Measurements from ENCODE around the gene CHST15.
"Not testable (repeated sequence)": the region's sequence is repeated elsewhere in the genome, so short reads cannot be mapped to it uniquely, and the experiment has no call there.

Gene CHST15

DNA sequence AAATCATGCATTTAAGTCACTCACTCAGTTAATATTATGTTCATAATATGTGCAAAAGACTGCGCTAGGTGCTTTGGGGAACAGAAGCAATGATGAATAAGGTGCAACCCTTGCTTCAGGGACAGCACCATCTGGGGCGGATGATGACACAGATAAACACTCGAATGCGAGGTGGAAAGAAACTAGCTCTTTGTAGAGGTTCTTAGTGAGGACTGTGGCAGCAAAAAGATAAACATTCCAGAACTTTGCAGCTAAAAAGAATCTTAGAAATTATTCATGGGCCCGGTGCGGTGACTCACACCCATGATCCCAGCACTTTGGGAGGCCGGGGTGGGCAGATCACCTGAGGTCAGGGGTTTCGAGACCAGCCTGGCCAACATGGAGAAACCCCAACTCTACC is 29.8 kb upstream of the CHST15 start:
- no peak for DNase-seq

DNA sequence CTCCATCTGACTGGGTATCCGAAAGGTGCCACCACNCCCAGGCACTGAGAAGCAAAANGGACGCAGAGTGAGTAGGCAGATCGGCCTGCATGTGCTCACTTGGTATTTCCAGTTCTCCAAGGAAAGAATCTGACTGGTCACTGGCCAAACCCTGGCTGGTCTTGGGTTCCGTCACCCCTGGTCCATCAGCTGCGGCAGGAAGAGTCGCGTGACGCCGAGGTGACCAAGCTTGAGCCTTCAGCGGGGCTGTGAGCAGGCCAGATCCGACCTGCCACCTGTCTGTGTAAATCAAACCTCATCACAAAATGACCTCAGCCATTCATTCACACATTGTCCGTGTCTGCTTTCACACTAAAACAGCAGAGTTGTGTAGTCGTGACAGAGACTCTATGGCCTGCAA is 28.8 kb upstream of the CHST15 start:
- no peak for DNase-seq

DNA sequence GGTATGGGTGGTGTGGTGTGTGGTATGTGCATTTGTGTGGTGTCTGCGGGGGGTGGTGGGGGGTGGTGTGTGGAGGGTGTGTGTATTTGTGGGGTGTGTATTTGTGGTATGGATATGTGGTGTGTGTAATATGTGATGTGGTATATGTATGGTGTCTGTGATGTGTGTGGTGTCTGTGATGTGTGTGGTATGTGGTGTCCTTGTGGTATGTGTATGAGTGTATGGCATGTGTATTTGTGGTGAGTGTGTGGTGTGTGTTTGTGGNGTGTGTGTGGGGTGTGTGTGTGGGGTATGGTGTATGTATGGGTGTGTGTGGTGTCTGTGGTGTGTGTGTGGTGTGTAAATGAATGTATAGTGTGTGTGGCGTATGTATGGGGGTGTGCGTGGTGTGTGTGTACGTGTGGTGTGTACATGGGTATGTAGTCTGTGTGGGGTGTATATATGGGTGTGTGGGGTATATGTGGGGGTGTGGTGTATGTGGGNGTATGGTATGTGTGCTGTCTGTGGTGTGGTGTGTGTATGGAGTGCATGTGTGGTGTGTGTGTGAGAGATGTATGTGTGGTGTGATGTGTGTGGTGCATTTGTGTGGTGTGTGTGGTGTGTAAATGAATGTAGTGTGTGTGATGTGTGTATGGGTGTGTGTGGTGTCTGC is 27.1 kb upstream of the CHST15 start:
- DNase-seq: no peak

DNA sequence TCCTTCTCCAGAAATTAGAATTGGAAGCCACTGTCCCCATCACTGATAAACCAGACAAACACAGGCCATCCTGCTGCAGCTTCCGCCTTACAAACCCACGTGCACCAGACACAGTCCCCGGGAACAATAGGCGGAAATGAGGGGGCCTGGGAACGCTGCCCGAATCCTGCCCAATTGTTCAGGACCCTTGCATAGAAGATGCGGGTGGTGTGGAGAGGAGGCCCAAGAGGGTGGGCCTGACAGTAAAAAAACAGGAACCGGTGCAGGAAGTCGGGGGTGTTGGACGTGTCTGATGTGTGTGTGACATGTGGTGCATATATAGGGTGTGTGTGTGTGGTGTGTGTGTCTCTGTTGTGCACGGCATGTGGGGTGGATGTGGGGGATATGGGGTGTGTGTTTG is 26.5 kb upstream of the CHST15 start:
- DNase-seq: no peak

DNA sequence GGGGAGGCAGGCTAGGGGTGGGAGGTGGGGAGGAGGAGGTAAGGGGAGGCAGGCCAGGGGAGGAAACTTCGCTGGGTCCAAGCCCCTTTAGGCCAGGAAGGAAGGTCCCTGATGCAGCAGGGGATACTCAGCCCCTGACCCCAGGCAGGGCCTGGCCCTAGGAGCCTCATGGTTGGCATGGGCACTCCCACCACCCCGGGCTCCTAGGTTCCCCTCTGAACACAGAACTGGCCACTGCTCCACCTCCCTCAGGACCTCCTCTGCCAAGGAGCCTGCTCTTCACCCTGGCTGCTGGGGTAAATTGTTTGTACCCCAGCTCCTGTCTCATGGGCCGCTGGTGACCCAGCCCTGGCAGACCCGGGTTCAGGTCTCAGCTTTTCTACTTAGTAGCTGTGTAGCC is 25.8 kb upstream of the CHST15 start:
- DNase-seq: no peak

DNA sequence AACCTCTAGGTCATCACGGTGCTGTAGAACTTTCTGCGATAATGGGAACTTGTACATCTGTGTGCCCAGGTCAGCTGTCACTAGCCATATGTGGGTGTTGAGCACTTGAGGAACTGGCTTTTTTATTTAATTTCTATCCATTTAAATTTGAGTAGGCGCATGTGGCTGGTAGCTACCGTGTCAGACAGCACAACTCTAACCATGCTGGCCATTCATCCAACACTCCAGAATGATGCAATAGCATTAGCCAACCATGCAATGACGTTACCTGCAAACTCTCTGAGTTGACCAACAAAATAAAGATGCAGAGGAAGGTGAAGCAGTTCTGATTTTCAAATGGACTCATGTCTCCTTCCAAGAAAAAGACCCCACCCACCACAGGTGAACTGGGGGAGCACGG is 24.4 kb upstream of the CHST15 start:
- no peak for DNase-seq

DNA sequence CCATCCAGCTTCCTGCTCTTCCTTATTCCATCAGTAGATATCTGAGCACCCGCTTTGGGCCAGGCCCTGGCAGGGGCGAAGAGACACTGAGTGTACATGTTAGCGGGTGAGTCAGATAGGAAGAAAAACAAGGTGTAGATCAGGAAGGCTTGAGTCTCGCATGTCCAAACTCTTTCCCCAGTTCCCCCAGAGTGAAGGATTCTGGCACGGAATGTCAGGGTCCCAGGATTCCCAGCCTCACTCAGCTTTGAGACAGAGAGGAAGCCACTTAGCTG is 24.1 kb upstream of the CHST15 start:
- no peak for DNase-seq

DNA sequence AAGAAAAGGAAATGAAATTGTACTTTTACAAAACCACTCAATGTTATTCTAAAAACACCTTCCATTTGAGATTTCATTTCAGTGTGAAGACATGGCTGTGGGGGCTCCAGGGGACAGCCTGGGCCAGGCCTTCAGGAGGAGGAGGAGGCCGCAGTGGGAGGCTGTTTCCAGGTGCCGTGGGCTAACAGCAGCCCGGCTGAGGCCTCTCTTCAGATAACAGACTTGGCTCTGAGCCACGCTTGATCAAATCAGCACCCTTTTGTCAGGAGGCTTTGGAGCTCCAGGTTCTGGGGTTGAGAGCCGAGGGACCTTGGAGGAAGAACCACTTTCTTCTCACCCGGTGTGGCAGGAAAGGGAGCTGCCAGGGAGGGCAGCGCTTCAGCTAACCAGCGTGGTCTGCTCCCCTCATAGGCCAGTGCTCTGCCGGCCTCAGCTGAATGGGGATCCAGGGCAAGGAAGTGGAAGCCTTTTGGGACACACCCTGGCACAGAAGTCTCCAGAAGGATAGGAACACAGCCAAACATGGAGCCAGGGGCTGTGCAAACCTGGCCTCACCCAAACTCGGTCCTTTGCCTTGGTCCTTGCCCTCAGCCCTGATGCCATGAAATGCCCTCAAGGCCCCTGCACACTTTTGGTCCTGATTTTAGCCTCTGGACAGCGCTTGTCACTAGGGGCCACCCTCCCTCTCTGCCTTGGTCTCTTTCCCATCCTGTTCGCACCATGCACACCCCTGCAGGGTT is 23.5 kb upstream of the CHST15 start:
- DNase-seq: no peak

DNA sequence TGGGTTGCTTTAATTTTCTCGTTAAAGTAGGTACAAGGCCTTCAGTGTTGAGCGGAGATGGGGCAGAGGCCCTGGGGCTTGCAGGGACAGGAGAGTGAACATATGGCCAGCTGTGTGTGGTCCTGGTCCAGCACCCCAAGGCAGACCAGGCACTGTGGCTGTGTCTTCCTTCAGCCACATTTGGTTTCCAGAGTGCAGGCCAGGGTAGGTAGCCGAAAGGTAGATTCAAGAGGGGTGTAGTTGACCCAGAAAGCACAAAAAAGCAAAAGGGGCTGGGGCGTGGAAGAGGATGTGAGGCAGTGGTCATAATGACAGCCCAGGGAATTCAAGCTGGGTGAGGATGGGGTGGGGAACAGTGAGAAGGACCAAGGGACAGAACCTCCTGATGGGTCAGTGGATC is 21.3 kb upstream of the CHST15 start:
- no peak for DNase-seq

DNA sequence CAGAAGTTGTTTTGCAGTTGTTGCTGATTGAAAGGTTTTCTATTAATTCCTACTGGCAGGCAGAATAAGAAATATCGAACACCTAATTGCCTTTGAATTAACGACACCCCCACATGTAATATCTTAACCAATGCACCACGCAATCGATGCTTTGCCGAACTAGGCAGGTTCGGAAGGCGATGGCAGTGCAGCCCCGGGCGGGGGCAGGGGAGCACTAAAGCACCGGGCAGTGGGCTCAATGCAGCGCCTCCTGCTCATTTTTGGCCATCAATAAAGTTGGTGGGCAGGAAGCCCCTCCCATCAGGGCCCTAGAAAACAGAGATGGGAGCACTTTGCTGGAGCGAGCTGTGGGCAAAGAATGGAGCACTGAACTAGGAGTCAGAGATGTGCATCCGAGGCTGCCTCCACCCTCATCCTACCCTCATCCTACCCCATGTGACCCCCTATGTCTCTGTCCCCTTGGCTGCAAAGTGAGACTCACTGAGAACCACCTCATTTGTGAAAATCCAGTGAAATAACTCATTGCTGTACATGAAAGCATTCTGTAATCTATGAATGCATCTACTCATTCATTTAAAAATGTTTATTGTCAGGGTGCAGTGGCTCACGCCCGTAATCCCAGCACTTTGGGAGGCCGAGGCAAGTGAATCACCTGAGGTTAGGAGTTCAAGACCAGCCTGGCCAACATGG is 19.6 kb upstream of the CHST15 start:
- no peak for DNase-seq

DNA sequence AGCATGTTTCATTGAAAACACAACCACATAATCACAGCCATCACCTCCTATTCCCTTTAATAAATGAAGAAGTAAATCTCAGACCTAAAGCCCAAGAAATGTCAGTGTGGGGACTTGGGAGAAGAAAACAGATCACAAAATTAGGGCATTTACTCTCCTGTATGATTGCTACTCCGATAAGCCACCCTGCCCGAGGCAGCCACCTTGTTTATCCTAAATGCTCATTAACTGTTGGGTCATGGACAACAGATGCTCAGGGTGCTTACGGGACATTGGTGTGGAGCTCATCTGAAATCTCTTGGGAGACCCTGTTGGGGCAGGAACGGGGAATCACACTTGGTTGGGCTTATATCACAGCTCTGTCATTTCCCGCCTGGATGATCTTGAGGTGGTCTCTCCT is 17.5 kb upstream of the CHST15 start:
- no peak for DNase-seq

DNA sequence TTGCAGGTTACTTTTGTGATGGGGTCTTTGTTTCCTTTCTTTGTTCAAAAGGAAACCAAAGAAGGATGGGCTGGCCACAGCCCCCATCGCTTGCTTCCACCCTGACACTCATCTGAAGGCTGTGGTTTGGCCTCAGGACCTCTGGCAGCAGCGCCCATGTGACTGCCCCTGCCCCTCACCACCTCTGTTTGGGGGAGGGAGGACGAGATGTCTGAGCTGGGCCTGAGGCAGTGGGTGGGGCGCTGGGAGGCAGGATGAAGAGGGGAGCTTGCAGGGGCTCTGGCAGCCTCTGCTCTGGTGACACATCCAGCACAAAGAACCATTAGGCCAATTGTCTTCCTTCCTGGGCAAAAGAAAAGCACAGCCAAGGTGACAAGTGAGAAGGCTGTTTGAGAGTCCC is 15.9 kb upstream of the CHST15 start:
- DNase-seq: no peak

DNA sequence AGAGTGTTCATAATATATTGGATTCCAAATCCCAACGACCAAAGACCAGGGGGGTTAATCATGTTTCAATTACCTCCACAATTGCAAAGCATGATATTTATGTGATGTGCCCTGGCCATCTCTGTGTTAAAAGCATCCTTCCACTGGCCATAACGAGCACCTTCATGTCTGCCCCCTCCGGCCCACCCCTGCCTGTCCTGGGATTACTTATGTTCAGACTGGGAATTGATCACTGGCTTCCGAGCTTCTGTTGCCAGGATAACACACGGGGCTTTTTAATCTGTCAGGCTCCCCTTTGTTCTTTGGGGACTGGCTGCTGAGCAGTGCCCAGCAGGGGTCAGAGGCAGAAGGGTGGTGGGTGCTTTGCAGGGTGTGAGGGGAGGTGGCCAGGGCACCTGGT is 13.7 kb upstream of the CHST15 start:
- no peak for DNase-seq

DNA sequence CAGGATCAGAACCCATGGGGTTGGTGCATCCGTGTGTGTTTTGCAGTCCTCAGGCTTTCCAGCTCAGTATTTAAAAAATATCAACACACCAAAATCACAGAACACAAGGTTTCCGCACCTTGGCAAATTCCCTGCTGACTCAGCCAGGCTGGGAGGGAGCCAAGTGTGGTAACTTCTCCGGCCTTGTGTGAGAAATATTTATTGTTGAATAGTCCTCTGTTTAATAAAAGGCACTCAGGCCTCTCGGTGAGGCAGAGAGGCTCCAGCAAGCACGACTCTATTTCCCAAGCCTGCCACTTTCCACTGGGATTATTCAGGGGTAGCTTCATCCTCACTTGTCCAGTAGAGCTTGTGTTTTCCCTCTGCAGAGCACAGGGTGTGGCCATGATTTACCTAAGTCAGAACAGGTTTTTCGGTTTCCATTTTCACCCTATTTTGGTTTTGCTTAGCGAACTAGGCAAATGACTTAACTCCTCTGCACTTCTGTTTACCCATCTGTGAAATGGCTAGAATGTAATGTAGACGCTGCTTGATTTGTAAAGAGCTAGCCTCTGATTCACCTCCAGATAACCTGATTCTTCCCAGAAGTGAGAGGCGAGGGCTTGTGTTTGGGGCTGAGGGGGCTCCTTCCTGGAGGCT is 13.0 kb upstream of the CHST15 start:
- DNase-seq: no peak

DNA sequence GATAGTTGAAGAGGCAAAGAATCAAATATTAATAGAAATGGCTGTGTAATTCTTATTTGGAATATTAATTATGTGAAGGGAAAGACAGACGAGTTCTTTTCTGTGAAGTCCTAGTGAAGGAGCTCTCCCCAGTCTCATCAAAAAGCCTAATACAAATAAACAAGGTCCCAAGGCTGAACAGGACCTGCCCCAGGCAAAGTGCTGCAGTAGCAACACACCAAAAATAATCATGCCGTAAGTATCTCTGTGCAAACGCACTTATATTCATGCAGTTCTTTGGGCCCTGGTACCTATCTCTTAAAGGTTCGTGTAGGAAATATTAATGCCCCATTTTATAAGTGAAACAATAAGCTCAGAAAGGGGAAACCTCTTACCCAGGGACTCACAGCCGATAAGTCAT is 12.2 kb upstream of the CHST15 start:
- DNase-seq: no peak

DNA sequence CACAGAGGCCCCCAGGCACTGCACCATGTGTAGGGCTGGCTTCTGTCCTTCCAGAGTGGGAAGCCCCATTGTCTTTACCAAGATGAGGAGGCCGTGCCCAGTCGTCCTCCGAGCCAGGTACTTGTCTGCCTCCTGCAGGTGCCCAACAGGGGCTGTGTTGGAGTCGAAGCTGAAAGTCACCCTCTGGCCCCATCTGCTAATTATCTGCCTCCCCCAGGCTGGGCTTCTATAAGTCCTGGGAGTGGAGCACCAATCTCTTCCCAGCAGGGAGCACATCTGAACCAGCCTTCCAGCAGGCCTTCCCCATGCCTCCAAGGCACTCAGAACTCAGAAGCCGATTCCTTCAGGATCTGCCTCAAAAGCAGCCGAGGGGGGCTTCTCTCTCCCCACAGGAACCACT is 11.6 kb upstream of the CHST15 start:
- DNase-seq: no peak

DNA sequence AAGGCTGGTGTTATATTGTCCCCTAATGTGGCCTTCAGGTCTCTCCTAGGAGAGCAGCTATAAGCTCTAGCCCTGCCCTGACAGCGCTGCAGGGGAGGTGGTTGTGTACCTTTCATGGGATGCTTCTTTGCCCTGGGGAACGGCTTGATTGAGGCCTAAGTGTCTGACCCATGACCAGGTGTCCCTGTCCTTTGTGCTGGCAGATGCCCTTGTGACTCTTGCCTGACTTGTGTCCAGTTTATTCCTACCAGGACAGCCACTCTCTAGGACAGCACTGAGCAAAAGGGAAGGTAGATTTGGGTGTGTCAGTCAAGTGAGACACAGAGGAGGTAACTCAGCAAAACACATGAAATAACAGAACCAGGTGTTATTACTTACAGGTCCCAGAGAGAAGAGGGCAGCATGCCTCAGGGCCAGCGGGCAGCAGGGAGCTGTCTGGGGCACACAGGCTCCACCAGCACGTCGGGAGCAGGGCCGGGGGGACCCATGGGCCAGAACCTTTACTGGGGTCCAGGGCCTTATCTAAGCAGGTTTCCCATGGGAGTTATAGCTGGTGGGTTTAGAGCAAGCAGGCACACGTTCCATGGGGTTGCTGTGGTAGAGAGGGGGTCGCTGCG is 10.7 kb upstream of the CHST15 start:
- DNase-seq: no peak

DNA sequence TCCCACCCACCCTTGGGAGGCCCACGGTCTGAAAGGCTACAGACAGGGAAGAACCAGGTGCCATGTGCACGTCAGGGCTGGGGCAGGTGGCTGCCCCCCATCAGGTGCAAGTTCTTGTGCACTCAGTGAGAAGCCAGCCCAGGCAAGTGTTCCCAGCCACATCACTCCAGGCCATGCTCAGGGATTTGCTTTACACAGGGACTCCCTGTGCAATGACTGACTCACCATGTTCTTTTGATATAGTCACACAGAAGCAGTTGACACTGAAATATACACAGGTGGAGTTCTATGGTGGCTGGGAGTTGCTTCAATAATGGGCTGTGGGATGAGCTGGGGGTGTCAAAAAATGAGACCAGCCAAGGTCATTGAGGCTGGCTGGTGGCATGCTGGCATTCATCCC is 8.0 kb upstream of the CHST15 start:
- no peak for DNase-seq

DNA sequence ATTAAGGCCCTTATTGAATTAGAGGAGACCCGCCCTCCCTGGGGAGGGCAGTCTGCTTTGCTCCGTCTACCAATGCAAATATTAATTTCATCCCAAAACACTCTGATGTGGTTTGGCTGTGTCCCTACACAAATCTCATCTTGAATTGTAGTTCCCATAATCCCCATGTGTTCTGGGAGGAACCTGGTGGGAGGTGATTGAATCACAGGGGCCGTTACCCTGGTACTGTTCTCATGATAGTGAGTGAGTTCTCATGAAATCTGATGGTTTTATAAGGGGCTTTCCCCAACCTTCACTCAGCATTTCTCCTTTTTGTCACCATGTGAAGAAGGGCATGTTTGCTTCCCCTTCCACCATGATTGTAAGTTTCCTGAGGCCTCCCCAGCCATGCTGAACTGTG is 7.3 kb upstream of the CHST15 start:
- DNase-seq: not testable (repeated sequence)

DNA sequence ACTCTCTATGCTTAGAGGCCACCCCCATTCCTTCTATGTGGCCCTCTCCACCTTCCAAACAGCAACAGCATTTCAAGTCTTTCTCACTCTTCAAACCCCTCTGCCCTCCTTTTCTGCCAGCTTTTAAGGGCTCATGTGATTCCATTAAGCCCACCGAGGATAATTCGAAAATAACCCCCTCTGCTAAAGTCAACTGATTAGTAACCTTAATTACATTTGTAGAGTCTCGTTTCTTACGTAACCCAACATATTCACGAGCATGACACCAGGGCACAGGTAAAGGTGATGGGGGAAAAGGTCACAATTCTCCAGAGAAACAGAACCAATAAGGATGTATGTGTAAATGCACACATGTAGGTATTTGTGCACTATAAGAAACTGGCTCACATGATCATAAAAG is 6.7 kb upstream of the CHST15 start:
- no peak for DNase-seq

DNA sequence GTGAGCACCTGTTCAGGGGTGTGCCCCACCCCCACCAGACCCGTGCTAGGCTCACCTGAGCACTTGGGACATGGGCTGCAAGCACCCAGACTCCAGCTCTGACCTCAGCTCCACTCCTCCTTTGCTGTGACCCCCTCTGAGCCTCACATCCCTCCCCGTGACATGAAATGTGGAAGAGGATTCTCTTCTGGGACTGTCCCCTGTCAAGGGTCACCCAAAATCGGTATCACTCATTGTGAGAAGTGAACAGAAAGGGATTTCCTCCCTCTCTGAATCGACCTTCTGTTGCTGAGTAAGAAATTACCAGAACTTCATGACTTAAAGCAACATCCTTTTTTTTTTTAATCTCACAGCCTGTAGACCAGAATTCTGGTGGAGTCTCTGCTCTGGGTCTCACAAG is 6.2 kb upstream of the CHST15 start:
- DNase-seq: no peak

DNA sequence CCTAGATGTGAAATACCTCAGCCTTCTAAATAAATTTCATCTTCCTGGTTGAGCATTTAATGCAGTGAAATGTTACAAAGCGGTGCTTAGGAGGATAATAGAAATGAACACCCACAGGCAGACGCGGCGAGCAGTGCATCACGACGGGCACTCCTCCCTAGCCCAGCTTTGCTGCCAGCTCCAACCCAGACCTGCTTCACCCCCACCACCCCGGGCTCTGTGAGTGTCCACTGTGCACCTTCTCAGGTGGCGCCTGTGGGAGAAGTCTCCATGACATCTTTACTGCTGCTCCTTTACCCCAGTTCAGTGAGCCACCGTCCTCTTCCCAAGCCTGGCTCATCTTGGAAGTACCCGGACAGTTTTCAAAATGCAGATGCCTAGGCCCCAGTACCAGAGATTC is 5.2 kb upstream of the CHST15 start:
- DNase-seq: no peak

DNA sequence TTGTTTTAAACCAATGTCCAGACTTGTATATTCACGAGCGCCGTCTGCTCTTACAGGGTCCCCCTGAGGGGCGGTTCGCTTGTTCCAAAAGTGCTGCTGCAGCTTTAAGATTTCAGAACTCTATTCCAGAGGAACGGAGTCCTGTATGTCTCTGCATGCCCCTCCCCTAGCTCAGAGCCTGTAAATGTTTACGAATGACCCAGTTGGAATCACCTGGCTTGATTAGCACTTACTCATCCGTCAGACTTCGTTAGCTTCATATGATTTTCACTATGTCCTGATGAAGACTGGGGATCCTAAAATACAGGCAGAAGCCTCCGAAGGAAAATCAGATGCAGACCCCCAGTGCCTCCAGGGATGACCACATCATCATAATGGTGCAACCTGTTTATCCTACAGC is 4.5 kb upstream of the CHST15 start:
- no peak for DNase-seq

DNA sequence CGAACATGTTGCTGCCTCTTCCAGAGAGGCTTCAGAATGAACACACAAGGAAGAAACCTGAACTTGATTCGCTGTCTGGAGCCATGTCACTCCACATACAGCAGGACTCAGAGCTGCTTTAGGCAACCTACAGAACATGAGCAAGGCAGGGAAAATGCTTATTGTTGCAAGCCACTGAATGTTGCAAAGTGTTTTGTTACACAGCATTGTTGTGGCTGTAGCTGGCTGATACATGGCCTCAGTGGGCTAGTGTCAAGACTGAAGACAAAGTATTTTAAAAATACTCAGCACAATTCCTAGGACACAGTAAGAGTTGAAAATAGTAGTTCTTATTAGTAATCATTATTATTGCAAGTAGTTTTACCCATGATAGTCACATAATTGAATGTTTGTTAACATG is 3.1 kb upstream of the CHST15 start:
- no peak for DNase-seq
